Measurements from ENCODE around the gene BIRC2. TPM values are rescaled to one million over a fixed set of nuclear protein-coding genes. Genes with fewer than 3 reads are reported as not detected.

Gene BIRC2
- total RNA-seq, 1 experiment from 2014 or later = 32.6 TPM

DNA sequence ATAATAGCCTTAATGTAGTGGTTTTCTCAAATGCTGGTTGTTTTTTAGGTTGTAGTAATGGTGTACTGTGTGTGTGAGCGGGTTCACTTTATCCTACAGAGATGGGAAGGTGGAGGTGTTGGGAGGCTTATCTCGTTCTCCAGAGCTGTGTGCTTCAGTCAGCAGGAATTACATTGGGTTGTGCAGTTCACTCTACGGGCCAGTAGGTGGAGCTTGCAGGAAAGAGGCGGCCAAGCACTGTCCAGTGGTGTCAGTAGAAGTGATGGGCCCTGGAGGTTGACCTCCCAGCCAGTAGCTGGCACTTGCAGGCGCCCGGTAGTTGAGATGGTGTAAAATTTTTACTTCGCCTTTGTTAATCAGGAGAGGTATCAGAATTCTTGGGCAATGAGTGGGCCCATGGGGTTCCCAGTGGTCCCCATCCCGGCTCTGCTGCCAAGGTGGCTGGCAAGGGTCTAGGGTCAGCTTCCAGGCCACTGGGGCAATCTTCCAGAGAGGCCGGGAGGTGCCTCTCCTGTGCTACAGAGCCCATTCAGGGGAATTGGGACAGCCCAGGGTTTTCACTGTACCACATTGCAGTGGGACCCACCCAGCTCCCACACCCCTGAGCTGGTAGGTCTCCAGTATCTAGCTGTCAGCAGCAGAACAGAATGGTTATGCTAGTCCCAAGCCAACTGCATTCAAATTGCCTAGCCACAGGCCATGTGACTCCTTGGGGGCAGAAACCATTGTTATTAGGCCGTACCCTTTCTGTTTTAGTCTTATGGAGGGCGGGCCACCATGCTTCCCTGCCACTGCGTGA is 43.9 kb downstream of the BIRC2 start:
- H3K4me1 ChIP-seq (ENCODE audit: control insufficient read depth in 1 of 2, insufficient read depth in 2 of 2, low read length in 2 of 2) = no peaks in the 10 kb centered on the region; a peak in 1 of 4 replicates
- no peaks in the 10 kb centered on the region for H3K9me3 ChIP-seq (ENCODE audit: control insufficient read depth in 1 of 2, insufficient read depth in 1 of 2, low read depth in 1 of 2, low read length in 2 of 2)
- no peak overlapping the region for H3K4me2 ChIP-seq (ENCODE audit: low read length)
- H4K20me1 ChIP-seq (ENCODE audit: insufficient read depth) = no peaks in the 10 kb centered on the region
- intact Hi-C loops (cut with micrococcal nuclease) = loop anchor here (1.0 to 2.0 kb wide), 3 partner anchors 104 to 275 kb away; no protein-coding TSS in a partner anchor
- DNase-seq (ENCODE audit: low read depth, low spot score) (peak; percentile 42), ATAC-seq (peak; percentile 92)
- CTCF ChIA-PET = interaction anchor here (0.6 to 2.3 kb wide), 17 partner anchors 9 to 275 kb away, joined by 3 to 29 read pairs (median 5); no protein-coding TSS in a partner anchor
- H3K36me3 ChIP-seq (ENCODE audit: control insufficient read depth in 1 of 2, insufficient read depth in 2 of 2, low read length in 2 of 2) = peaks cover 3 to 14% of the 10 kb centered on the region in 2 experiments; a peak in 2 of 4 replicates
- BruUV-seq (replicated peaks) = no TSS peak
- no peaks in the 10 kb centered on the region; the same call in 1 of the 2 replicates for H3K79me2 ChIP-seq (ENCODE audit: insufficient read depth, low read length)
- H3K9ac ChIP-seq (ENCODE audit: low read length) = no peak overlapping the region
- no peaks in the 10 kb centered on the region for H3K27me3 ChIP-seq (ENCODE audit: insufficient read depth, low read length)
- no peak overlapping the region for H3K4me3 ChIP-seq (replicated peaks in 1 of 2; ENCODE audit: low read depth in 1 of 2, low read length in 2 of 2)
- TF ChIP-seq, protein P1, sequence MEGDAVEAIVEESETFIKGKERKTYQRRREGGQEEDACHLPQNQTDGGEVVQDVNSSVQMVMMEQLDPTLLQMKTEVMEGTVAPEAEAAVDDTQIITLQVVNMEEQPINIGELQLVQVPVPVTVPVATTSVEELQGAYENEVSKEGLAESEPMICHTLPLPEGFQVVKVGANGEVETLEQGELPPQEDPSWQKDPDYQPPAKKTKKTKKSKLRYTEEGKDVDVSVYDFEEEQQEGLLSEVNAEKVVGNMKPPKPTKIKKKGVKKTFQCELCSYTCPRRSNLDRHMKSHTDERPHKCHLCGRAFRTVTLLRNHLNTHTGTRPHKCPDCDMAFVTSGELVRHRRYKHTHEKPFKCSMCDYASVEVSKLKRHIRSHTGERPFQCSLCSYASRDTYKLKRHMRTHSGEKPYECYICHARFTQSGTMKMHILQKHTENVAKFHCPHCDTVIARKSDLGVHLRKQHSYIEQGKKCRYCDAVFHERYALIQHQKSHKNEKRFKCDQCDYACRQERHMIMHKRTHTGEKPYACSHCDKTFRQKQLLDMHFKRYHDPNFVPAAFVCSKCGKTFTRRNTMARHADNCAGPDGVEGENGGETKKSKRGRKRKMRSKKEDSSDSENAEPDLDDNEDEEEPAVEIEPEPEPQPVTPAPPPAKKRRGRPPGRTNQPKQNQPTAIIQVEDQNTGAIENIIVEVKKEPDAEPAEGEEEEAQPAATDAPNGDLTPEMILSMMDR (IDR thresholded peaks at IDR 0.05 in 2 of 3, conservative IDR thresholded peaks at IDR 0.05 in 1 of 3; ENCODE audit: borderline replicate concordance in 1 of 3, insufficient read depth in 1 of 3, low read depth in 2 of 3, low read length in 2 of 3) = peak; percentile 69 to 87 (median 83)
- TF ChIP-seq, protein P2, sequence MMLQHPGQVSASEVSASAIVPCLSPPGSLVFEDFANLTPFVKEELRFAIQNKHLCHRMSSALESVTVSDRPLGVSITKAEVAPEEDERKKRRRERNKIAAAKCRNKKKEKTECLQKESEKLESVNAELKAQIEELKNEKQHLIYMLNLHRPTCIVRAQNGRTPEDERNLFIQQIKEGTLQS (IDR thresholded peaks at IDR 0.05) = no peak
- TF ChIP-seq JUND (IDR thresholded peaks at IDR 0.05) = no peak
- TF ChIP-seq RAD21 (IDR thresholded peaks at IDR 0.05; ENCODE audit: low read depth) = peak; percentile 71
- H3K9me2 ChIP-seq (ENCODE audit: insufficient read depth) = no peaks in the 10 kb centered on the region
- RAD21 ChIA-PET (ENCODE audit: low non-redundant PET in 1 of 2, low total read pairs in 2 of 2, uncharacterized antibody in 2 of 2, unreplicated experiment in 2 of 2) = interaction anchor here (0.6 to 1.6 kb wide), 4 partner anchors 222 to 276 kb away, joined by 3 to 5 read pairs (median 4); no protein-coding TSS in a partner anchor
- H2AFZ ChIP-seq (ENCODE audit: low read depth, low read length, poor library complexity, severe bottlenecking) = no peak overlapping the region
- POLR2A ChIA-PET = no interaction called here
- no peak overlapping the region for H3K27ac ChIP-seq (ENCODE audit: low read depth, low read length)

Data from HCT116 (cell line).